C4-2B (cell line): ENCODE results near the gene WDR90.

Experiments used
- H3K27ac ChIP-seq: fragments of 450-650 bp; 2 replicates; pipeline ENCODE4 v1.5.1; 2017
- CTCF ChIP-seq: fragments of 450-650 bp; conservative IDR thresholded peaks from 2 replicates; pipeline ENCODE4 v1.5.1; 2017; ENCODE audit warnings: mild to moderate bottlenecking
- ZFX ChIP-seq: fragments of 450-650 bp; IDR thresholded peaks from 2 replicates; pipeline ENCODE4 v1.6.1; 2017

The WDR90 gene

GRCh38 chr16:703406-703805, 54.2 kb downstream of the WDR90 start:
- H3K27ac ChIP-seq, result no peak overlapping the region

GRCh38 chr16:704047-704446, 54.9 kb downstream of the WDR90 start:
- TF ChIP-seq ZFX (no peak), CTCF (no peak)
- no peak overlapping the region for H3K27ac ChIP-seq

More at GRCh38 chr16:703406-703805, 54.2 kb downstream of the WDR90 start:
- TF ChIP-seq ZFX (no peak), CTCF (no peak)

DNA sequence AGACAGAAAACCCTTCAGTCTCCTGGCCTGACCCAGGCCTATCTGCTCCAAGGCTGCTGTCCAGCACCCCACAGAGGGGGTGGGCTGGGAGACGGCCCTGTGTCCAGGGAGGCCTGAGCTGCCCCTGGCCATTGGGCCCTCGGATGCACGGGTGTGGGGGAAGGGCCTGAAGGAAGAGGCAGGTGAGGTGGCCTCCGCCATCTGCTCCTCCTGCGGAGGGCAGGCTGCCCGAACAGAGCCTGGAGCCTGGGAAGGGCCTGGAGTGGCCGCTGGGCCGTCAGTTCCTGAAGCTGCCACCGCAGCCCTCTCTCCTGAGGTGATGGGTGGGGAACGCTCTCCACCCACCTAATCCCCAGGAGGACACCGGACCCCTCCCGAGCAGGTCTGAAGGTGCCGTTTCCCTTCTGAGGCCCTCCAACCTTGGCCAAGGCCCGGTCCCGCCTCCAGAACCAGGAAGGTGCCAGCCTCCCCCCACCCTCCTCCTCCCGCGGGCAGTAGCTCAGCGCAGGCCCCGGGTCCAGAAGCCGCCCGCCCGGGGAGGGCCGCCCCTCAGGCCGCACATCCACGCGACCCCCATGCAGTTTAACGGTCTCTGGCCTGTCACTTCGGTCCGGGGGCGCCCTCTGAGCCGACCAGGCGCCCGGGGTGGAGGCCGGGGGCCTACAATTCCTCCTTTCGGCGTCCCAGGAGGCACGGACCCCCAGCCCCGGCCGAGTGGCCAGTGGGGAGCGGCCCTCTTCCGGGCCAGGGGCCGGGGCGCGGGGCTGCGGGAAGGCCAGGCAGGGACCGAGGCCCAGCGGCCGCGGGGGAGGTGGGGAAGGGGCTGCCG, 55.6 kb downstream of the WDR90 start:
- TF ChIP-seq ZFX (no peak), CTCF (no peak)
- no peak overlapping the region for H3K27ac ChIP-seq

GRCh38 chr16:705431-706188, 56.4 kb downstream of the WDR90 start, which contains the start of gene FBXL16:
TSS of gene FBXL16 (minus strand) at chr16:705801. CDS start at chr16:697405, 8,396 bp downstream.
- TF ChIP-seq ZFX (no peak), CTCF (no peak)
- H3K27ac ChIP-seq, result no peak within 1 kb of the TSS

DNA sequence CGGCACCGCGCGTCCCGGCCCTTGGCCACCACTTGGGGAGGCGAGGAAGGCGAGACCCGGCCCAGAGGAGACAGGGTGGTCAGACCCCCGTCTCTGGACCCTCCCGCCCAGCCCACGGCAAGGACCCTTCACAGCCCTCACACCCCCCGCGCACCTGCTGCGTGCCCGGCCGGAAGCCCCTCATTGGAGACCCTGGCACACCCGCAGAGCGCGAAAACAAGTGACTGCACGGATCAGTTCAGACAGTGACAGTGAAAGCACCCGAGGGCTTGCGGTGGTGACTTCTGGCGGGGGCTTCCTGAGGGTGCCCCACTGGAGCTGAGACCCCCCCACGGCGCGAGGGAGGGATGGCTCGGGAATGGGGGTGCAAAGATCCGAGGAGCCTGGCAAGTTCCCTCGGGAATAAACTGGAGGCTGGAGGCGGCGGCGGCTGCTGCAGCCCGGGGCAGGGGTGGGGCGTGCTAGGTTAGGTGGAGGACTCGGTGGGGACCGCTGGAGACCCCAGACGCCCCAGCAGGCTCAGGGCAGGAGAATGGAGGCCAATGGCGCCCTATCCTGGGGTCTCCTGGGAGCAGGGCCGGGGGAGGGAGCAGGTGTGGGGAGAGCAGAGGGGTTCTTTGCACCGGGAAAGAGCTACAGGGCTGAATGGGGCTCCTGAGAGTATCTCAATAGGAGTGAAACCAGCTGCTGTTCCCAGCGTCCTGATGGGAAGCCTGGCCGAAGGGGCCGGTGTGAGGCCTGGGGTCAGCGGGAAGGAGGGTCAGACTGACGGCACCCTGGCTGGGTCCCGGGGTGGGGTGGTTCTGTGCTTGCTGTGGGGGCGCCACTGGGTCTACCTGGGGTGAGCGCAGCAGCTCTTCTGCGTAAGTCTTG, 57.3 kb downstream of the WDR90 start:
- no peak for TF ChIP-seq CTCF
- TF ChIP-seq ZFX, result no peak
- no peak overlapping the region for H3K27ac ChIP-seq

DNA sequence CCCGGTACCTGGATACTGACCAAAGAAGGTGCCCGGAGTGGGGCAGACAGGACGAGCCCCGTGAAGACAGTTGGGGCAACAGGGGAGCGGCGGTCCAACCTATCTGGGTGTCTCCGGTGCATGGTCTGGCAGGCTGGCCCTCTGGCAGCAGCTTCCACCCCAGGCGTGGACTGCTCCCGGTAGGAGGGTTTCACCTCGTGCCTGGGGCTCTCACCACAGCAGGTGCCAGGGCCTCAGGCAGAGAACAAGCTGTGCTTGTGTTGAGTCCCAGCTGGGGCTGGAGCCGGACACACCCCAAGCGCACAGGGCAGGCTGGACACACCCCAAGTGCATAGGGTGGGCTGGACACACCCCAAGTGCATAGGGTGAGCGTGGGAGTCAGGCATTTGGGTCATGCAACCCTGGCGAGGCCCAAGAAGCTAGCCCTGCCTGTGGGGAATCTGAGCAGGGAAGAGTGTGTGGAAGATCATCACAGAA, 57.9 kb downstream of the WDR90 start:
- H3K27ac ChIP-seq, result no peak overlapping the region
- no peak for TF ChIP-seq CTCF
- no peak for TF ChIP-seq ZFX
